Left lung (tissue), 10 donors: Measurements from ENCODE around the gene FCGBP. TPM values are rescaled to one million over a fixed set of nuclear protein-coding genes. Genes with fewer than 3 reads are reported as not detected.

Experiments
- ATAC-seq: fragments of 200-7000 bp; cut with Tn5 transposase; one replicate; pipeline ENCODE4 v1.9.1; 2020; ENCODE audit warnings: moderate library complexity
- DNase-seq, 4 donors: peaks; one replicate each; pipeline ENCODE4 v3.0.0-alpha.2; 2013 to 2020
- H3K27ac ChIP-seq, 2 donors: fragments of 200-600 bp; sonication (generic) in 1 of 2; one replicate each; pipeline versions ENCODE4 v1.5.0 to v1.8.0; 2020 to 2021
- H3K27me3 ChIP-seq, 2 donors: fragments of 200-600 bp; sonication (generic) in 1 of 2; one replicate each; pipeline versions ENCODE4 v1.5.0 to v1.8.0; 2020 to 2021
- H3K36me3 ChIP-seq, 2 donors: fragments of 200-600 bp; sonication (generic) in 1 of 2; one replicate each; pipeline versions ENCODE4 v1.5.0 to v1.8.0; 2020 to 2021
- H3K4me1 ChIP-seq, 2 donors: fragments of 200-600 bp; one replicate each; pipeline ENCODE4 v1.8.0; 2021
- H3K4me3 ChIP-seq, 2 donors: fragments of 200-600 bp; sonication (generic) in 1 of 2; one replicate each; pipeline versions ENCODE4 v1.5.0 to v1.8.0; 2020 to 2021; ENCODE audit warnings: mild to moderate bottlenecking in 1 of 2
- H3K9me3 ChIP-seq, 2 donors: fragments of 200-600 bp; sonication (generic) in 1 of 2; one replicate each; pipeline versions ENCODE4 v1.5.0 to v1.8.0; 2020 to 2021
- CTCF ChIP-seq, 2 donors: fragments of 200-600 bp; sonication (generic) in 1 of 2; IDR thresholded peaks; one replicate each; pipeline versions ENCODE4 v1.5.0 to v1.8.0; 2021; ENCODE audit warnings: antibody characterized with exemption in 2 of 2
- intact Hi-C, 2 donors: fragments of 100-400 bp; cut with DNase I; formaldehyde crosslinking; loops; one replicate each; pipeline versions ENCODE4 v1.11.2 to v1.14.2; 2022
- polyA plus RNA-seq, 6 donors: library from polyadenylated mRNA; unstranded; fragments of 120-200 nt; gene quantifications; one replicate each; pipeline ENCODE4 v1.2.1, GENCODE V29; 2013; ENCODE audit not compliant: insufficient read length in 6 of 6
- total RNA-seq, 2 donors: library from RNA; stranded (reverse); fragmentation: NEBNext Ultra II Directional; extraction: Animal tissue kit (Norgen Biotek cat#: 25700); gene quantifications; one replicate each; pipeline ENCODE4 v1.2.1, GENCODE V29; 2021
- donor health status: DM: no; HTN: yes; CAD: no.
- donor health status: DM: no; HTN: no; CAD: no.

The FCGBP gene
- total and polyA plus RNA-seq, 8 donors = 4.4 to 19.7 (median 12.0) TPM

DNA sequence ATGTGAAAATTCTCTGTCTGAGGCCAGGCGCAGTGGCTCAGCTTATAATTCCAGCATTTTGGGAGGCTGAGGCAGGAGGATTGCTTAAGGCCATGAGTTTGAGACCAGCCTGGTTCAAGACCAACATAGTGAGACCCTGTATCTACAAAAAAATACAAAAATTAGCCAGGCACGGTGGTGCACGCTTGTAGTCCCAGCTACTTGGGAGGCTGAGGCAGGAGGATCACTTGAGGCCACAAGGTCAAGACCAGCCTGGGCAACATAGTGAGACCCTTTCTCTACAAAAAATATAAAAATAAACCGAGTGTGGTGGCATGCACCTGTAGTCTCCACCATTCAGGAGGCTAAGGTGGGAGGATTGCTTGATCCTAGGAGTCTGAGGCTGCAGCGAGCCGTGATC is 2.2 kb upstream of the FCGBP start:
- peaks cover 0 to 99% of the 10 kb centered on the region in 2 donors for H3K27me3 ChIP-seq
- ATAC-seq (no peak), DNase-seq (no peak)
- no peaks in the 10 kb centered on the region for H3K36me3 ChIP-seq
- peaks cover 0 to 7% of the 10 kb centered on the region in 2 donors for H3K9me3 ChIP-seq
- peaks cover 0 to 18% of the 10 kb centered on the region in 2 donors for H3K4me1 ChIP-seq
- no peak overlapping the region for H3K27ac ChIP-seq
- no peak overlapping the region for H3K4me3 ChIP-seq
- intact Hi-C loops = no loop called here
- no peak for TF ChIP-seq CTCF (IDR thresholded peaks at IDR 0.05)

GRCh38 chr19:39936020-39936419 is 1.6 kb upstream of the FCGBP start:
- peaks cover 0 to 99% of the 10 kb centered on the region in 2 donors for H3K27me3 ChIP-seq
- peaks cover 0 to 7% of the 10 kb centered on the region in 2 donors for H3K9me3 ChIP-seq
- no peak for ATAC-seq
- no peak overlapping the region for H3K27ac ChIP-seq
- no peak for DNase-seq
- peaks cover 0 to 12% of the 10 kb centered on the region in 2 donors for H3K4me1 ChIP-seq
- H3K36me3 ChIP-seq = no peaks in the 10 kb centered on the region
- TF ChIP-seq CTCF (IDR thresholded peaks at IDR 0.05) = no peak
- no peak overlapping the region for H3K4me3 ChIP-seq
- intact Hi-C loops = no loop called here

- no peak for ATAC-seq
- Histone ChIP-seq H3K27ac (no peak overlapping the region), H3K27me3 (peaks cover 0 to 99% of the 10 kb centered on the region in 2 donors), H3K36me3 (no peaks in the 10 kb centered on the region), H3K4me3 (no peak overlapping the region), H3K9me3 (peaks cover 0 to 5% of the 10 kb centered on the region in 2 donors), H3K4me1 (peaks cover 0 to 8% of the 10 kb centered on the region in 2 donors)
- DNase-seq = no peak
- intact Hi-C loops = no loop called here
- no peak for TF ChIP-seq CTCF (IDR thresholded peaks at IDR 0.05)
These were observed 879 bp upstream of the FCGBP start for GRCh38 chr19:39935364-39935661.

- no peaks in the 10 kb centered on the region for H3K9me3 ChIP-seq
- H3K27ac ChIP-seq = no peak overlapping the region
- no peaks in the 10 kb centered on the region for H3K36me3 ChIP-seq
- intact Hi-C loops = no loop called here
- peaks cover 0 to 98% of the 10 kb centered on the region in 2 donors for H3K27me3 ChIP-seq
- no peak for TF ChIP-seq CTCF (IDR thresholded peaks at IDR 0.05)
- ATAC-seq = no peak
- no peaks in the 10 kb centered on the region for H3K4me1 ChIP-seq
- no peak for DNase-seq
- no peak overlapping the region for H3K4me3 ChIP-seq
These were observed 4.7 kb downstream of the FCGBP start for GRCh38 chr19:39929750-39930149.

GRCh38 chr19:39928357-39928725 is 6.1 kb downstream of the FCGBP start:
- no peak overlapping the region for H3K27ac ChIP-seq

More at GRCh38 chr19:39928357-39928725, 6.1 kb downstream of the FCGBP start:
- ATAC-seq (no peak), DNase-seq (no peak)
- Histone ChIP-seq H3K4me3 (no peak overlapping the region), H3K27me3 (peaks cover 0 to 98% of the 10 kb centered on the region in 2 donors), H3K9me3 (no peaks in the 10 kb centered on the region), H3K36me3 (no peaks in the 10 kb centered on the region), H3K4me1 (no peaks in the 10 kb centered on the region)
- intact Hi-C loops = no loop called here
- no peak for TF ChIP-seq CTCF (IDR thresholded peaks at IDR 0.05)
